Astrocyte of the spinal cord (primary cell): ENCODE results near the gene JTB.

Experiments
- DNase-seq: peaks from one replicate; pipeline ENCODE4 v3.0.0; 2011; ENCODE audit warnings: low read depth, low spot score
- H3K4me3 ChIP-seq: 2 replicates; pipeline ENCODE4 v1.5.1; 2011; ENCODE audit warnings: low read depth, mild to moderate bottlenecking, low read length, moderate library complexity
- in situ Hi-C: cut with HindIII; loops from 2 replicates; pipeline ENCODE4 v1.10.0; 2017; ENCODE audit warnings: low sequenced_read_pairs
- TF ChIP-seq, protein P1 (sequence below): IDR thresholded peaks from 2 replicates; pipeline ENCODE4 v1.5.1; 2012; ENCODE audit warnings: low read depth, mild to moderate bottlenecking, low read length, inconsistent platforms

Gene JTB

DNA sequence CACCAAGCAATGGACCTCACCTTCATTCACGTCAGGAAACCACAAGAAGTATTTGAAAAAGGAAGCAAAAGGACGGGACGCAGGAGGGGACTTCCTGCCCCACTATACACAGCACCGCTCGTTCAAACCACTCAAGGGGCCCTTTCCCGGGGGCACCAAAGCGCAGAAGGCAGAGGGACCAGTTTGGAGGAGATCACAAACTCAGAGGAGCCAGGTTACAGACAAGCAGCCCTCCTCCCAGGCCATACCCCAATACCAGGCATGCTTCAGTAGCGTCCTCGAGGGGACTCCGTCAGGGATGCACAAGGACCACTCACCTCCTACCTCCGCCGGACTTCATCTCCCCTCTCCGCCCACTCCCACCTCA, 19.7 kb downstream of the JTB start:
- peak; percentile 35 for DNase-seq
- peak overlapping the region; percentile 65 for H3K4me3 ChIP-seq
- in situ Hi-C loops: no loop called here
- TF ChIP-seq, protein P1, sequence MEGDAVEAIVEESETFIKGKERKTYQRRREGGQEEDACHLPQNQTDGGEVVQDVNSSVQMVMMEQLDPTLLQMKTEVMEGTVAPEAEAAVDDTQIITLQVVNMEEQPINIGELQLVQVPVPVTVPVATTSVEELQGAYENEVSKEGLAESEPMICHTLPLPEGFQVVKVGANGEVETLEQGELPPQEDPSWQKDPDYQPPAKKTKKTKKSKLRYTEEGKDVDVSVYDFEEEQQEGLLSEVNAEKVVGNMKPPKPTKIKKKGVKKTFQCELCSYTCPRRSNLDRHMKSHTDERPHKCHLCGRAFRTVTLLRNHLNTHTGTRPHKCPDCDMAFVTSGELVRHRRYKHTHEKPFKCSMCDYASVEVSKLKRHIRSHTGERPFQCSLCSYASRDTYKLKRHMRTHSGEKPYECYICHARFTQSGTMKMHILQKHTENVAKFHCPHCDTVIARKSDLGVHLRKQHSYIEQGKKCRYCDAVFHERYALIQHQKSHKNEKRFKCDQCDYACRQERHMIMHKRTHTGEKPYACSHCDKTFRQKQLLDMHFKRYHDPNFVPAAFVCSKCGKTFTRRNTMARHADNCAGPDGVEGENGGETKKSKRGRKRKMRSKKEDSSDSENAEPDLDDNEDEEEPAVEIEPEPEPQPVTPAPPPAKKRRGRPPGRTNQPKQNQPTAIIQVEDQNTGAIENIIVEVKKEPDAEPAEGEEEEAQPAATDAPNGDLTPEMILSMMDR: no peak

DNA sequence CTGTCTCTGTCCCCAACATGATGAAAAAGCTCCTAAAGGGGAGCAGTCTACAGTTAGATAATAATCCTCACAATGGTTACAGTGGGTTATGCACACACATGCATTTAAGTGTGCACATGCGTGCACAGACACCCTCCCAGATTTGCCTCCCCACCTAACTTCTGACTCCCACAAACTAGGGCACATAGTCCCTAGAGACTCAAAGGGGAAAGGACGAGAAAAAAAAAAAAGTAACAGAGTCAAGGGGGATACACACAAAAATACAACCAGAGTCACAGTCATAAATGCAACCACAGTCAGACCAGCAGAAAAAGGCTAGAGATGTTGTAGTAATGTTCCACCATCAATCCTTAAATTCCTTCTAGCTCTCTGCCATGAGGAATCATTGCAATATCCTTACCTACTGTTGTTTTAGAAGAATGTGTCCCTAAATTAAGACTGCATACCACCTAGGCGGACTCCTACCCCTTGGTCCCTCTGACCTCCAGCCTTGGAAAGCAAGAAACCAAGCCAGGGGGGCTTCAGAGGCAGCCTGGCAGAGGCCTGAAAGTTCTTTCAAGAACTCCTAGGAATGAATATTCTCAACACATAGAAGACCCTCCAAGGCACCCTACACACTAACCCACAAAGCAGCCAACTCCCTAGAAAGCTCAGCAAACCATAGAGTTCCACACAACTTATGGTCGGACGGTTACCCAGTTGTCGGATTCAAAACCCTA, 20.3 kb downstream of the JTB start:
- in situ Hi-C loops: no loop called here
- TF ChIP-seq, protein P1: no peak
- H3K4me3 ChIP-seq: peak overlapping the region; percentile 65
- no peak for DNase-seq

DNA sequence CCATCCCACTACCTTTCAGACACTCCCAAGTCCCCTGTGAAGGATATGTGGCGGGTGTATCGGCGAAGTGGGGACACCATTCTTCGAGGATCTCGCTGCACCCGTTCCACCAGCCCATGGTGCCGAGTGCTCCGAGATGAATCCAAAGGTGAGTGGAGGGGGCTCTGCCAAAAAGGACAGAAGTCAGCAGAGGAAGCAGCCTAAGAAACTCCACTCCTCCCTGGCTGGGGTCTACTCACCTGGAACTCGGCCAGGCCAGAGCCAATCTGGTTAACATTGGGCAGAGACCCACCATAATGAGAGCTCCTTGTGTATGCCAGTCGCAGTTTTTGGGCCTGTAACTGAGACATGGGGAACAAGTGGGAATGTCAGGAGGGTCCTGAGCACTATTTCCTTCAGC, 22.6 kb downstream of the JTB start:
- in situ Hi-C loops: no loop called here
- TF ChIP-seq, protein P1: no peak
- H3K4me3 ChIP-seq: no peak overlapping the region
- no peak for DNase-seq

DNA sequence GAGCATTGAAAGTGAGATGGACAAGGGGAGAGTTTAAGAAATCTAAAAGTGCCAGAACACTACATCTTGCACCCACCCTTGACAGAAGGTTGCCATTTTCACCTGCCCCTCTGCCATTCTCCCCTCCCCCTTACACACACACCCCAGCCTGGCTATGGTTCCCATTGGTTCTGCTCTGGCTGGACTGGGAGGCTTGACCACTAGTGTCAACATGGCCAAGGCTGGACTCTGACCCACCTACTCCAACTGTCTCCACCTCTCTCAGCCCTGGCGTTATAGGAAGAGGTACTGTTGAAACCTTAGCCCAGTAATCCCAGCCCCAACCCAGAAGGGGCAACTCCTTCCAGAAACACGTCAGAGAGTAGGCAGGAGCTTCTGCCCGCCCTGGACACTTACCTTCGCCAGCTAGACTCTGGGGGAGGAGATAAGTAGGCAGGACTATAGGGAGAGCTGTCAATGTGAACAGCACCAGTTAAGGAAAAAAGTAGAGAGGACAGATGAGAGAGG, 23.6 kb downstream of the JTB start:
- DNase-seq: no peak
- H3K4me3 ChIP-seq: no peak overlapping the region
- in situ Hi-C loops: no loop called here
- TF ChIP-seq, protein P1: no peak

DNA sequence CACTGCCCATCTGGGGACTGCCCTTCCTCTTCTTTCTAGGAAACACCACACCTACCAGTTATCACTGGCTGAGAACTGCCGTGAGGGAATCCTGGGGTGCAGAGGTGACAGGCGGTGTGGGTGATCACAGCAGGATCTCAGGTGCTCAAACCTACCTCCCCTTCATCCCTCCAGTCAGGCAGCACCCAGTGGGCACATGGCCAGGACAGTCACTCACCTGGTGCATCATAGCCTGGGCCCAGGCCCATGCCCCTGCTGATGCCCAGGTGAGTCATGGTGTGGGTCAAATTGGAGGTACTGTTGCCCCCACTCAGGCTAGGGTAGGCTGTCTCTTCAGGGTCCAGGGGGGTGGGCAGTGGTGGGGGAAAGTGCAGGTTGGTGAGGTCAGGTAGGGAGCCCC, 25.7 kb downstream of the JTB start:
- TF ChIP-seq, protein P1: no peak
- in situ Hi-C loops: no loop called here
- H3K4me3 ChIP-seq: no peak overlapping the region

DNA sequence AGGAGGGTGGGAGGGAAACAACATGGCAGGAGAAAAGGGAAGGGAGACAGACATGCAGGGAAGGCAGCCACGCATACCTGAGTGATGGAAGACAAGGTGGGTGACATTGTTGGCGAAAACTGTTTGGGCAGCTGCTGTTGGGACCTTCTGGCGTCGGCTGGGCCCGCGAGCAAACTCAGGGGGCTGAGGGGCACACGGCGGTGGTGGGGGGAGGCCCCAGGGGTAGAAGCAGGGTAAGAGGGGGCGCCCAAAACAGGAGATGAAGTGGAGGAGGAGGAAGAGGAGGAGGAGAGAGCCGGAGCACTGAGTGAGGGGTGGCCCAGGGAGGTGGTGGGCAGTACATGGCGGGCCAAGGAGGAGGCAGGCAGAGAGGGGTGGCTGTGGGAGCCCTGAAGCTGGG, 26.3 kb downstream of the JTB start:
- DNase-seq: no peak
- TF ChIP-seq, protein P1: no peak

More for the DNA sequence above, 25.7 kb downstream of the JTB start:
- DNase-seq: no peak

More for the DNA sequence above, 26.3 kb downstream of the JTB start:
- H3K4me3 ChIP-seq: no peak overlapping the region
- in situ Hi-C loops: no loop called here
